ENCODE results near the gene CFAP90.

Gene CFAP90

GRCh38 chr5:7868427-7868772 is 17.5 kb upstream of the CFAP90 start:
- under 1% methylated on average over 8 of the region's 8 CpGs for WGBS
- no peaks in the 10 kb centered on the region for H3K27me3 ChIP-seq (ENCODE audit: control insufficient read depth in 1 of 2, insufficient read depth in 1 of 2, low read length in 2 of 2)
- H3K23ac ChIP-seq (ENCODE audit: low read length in 2 of 2): peak overlapping the region in 1 of 2 experiments; percentile 1
- no peak overlapping the region for H4K91ac ChIP-seq (ENCODE audit: low read length)
- H2BK120ac ChIP-seq (ENCODE audit: low read depth, low read length): no peak overlapping the region
- H2AK5ac ChIP-seq (ENCODE audit: low read length, severe bottlenecking): no peak overlapping the region
- no peaks in the 10 kb centered on the region for H3K9me3 ChIP-seq (ENCODE audit: control insufficient read depth, low read length)
- peak overlapping the region; percentile 71 for H4K8ac ChIP-seq (ENCODE audit: low read length)
- H2BK12ac ChIP-seq (ENCODE audit: low read length in 2 of 2): no peak overlapping the region
- H3K79me1 ChIP-seq (replicated peaks; ENCODE audit: low read length, poor library complexity, severe bottlenecking): peaks cover 18% of the 10 kb centered on the region
- H3K27ac ChIP-seq (ENCODE audit: low read length, poor library complexity, severe bottlenecking): no peak overlapping the region
- H3K36me3 ChIP-seq (ENCODE audit: control insufficient read depth in 1 of 2, insufficient read depth in 2 of 2, low read depth in 1 of 2, low read length in 2 of 2): peaks cover 0 to 29% of the 10 kb centered on the region in 2 experiments
- H3K4ac ChIP-seq (ENCODE audit: low read depth in 1 of 2, low read length in 2 of 2): peak overlapping the region in 1 of 2 experiments; percentile 32
- peak overlapping the region; percentile 90 to 94 for H3K4me3 ChIP-seq (ENCODE audit: insufficient read depth in 1 of 2, low read depth in 1 of 2, low read length in 2 of 2)
- H3K4me1 ChIP-seq (ENCODE audit: control insufficient read depth, insufficient read depth, low read depth, low read length): peaks cover 2% of the 10 kb centered on the region
- H3K4me2 ChIP-seq (ENCODE audit: low read length, poor library complexity, severe bottlenecking): peak overlapping the region; percentile 96
- peak overlapping the region; percentile 36 for H2BK5ac ChIP-seq (ENCODE audit: low read depth, low read length, poor library complexity, severe bottlenecking)
- H2AFZ ChIP-seq (ENCODE audit: low read depth, low read length): peak overlapping the region; percentile 89
- peak; percentile 23 for DNase-seq
- no peak overlapping the region for H3K14ac ChIP-seq (ENCODE audit: low read length in 2 of 2)
- peak overlapping the region in 1 of 2 experiments; percentile 28 for H3K18ac ChIP-seq (ENCODE audit: low read depth in 1 of 2, low read length in 2 of 2)
- peak overlapping the region; percentile 91 for H3K9ac ChIP-seq (ENCODE audit: low read length)
- H2BK15ac ChIP-seq (ENCODE audit: low read depth, poor library complexity, severe bottlenecking): no peak overlapping the region

DNA sequence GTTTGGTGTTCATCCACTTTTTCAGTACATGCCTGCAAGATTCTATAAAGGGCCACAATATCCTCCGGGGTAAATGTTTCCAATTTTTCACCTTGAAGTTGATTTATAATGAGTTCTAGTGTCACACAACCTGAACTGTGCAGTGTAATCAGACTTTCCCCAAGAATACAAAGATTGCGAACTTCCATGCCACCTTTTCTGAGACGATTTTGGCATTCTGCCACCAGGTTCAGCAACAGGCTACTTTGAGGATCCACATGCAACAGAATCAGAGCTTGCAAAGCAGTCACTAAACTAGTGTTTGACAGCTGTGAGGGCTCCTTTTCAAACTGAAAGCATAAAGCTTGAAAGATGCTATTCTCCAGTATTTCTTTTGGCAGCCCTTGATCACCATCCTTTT is 16.3 kb upstream of the CFAP90 start:
- peaks cover 18% of the 10 kb centered on the region for H3K79me1 ChIP-seq (replicated peaks; ENCODE audit: low read length, poor library complexity, severe bottlenecking)

GRCh38 chr5:7866196-7866595 is 15.3 kb upstream of the CFAP90 start:
- no peak overlapping the region for H4K91ac ChIP-seq (ENCODE audit: low read length)
- no peak overlapping the region for H2AK5ac ChIP-seq (ENCODE audit: low read length, severe bottlenecking)
- H2BK12ac ChIP-seq (ENCODE audit: low read length in 2 of 2): no peak overlapping the region
- no peak overlapping the region for H4K8ac ChIP-seq (ENCODE audit: low read length)
- H3K27me3 ChIP-seq (ENCODE audit: control insufficient read depth in 1 of 2, insufficient read depth in 1 of 2, low read length in 2 of 2): no peaks in the 10 kb centered on the region
- no peak overlapping the region for H3K9ac ChIP-seq (ENCODE audit: low read length)
- WGBS: 100% methylated on average over 1 of the region's 2 CpGs
- H3K18ac ChIP-seq (ENCODE audit: low read depth in 1 of 2, low read length in 2 of 2): no peak overlapping the region
- H2BK15ac ChIP-seq (ENCODE audit: low read depth, poor library complexity, severe bottlenecking): no peak overlapping the region
- H3K36me3 ChIP-seq (ENCODE audit: control insufficient read depth in 1 of 2, insufficient read depth in 2 of 2, low read depth in 1 of 2, low read length in 2 of 2): peaks cover 3 to 48% of the 10 kb centered on the region in 2 experiments
- no peak overlapping the region for H2AFZ ChIP-seq (ENCODE audit: low read depth, low read length)
- no peak overlapping the region for H2BK120ac ChIP-seq (ENCODE audit: low read depth, low read length)
- no peak overlapping the region for H3K4ac ChIP-seq (ENCODE audit: low read depth in 1 of 2, low read length in 2 of 2)
- no peak overlapping the region for H3K4me3 ChIP-seq (ENCODE audit: insufficient read depth in 1 of 2, low read depth in 1 of 2, low read length in 2 of 2)
- H3K14ac ChIP-seq (ENCODE audit: low read length in 2 of 2): no peak overlapping the region
- H3K4me1 ChIP-seq (ENCODE audit: control insufficient read depth, insufficient read depth, low read depth, low read length): no peaks in the 10 kb centered on the region
- peaks cover 18% of the 10 kb centered on the region for H3K79me1 ChIP-seq (replicated peaks; ENCODE audit: low read length, poor library complexity, severe bottlenecking)
- H3K27ac ChIP-seq (ENCODE audit: low read length, poor library complexity, severe bottlenecking): no peak overlapping the region
- H3K9me3 ChIP-seq (ENCODE audit: control insufficient read depth, low read length): no peaks in the 10 kb centered on the region
- no peak overlapping the region for H3K23ac ChIP-seq (ENCODE audit: low read length in 2 of 2)
- no peak for DNase-seq
- H2BK5ac ChIP-seq (ENCODE audit: low read depth, low read length, poor library complexity, severe bottlenecking): no peak overlapping the region
- H3K4me2 ChIP-seq (ENCODE audit: low read length, poor library complexity, severe bottlenecking): no peak overlapping the region

More for the DNA sequence above, 16.3 kb upstream of the CFAP90 start:
- peaks cover 2% of the 10 kb centered on the region for H3K4me1 ChIP-seq (ENCODE audit: control insufficient read depth, insufficient read depth, low read depth, low read length)
- WGBS: 84% methylated on average over 3 of the region's 3 CpGs
- no peak overlapping the region for H4K8ac ChIP-seq (ENCODE audit: low read length)
- no peak overlapping the region for H3K4me2 ChIP-seq (ENCODE audit: low read length, poor library complexity, severe bottlenecking)
- no peak overlapping the region for H2BK5ac ChIP-seq (ENCODE audit: low read depth, low read length, poor library complexity, severe bottlenecking)
- no peak overlapping the region for H2BK120ac ChIP-seq (ENCODE audit: low read depth, low read length)
- no peak overlapping the region for H2AFZ ChIP-seq (ENCODE audit: low read depth, low read length)
- no peak overlapping the region for H3K4ac ChIP-seq (ENCODE audit: low read depth in 1 of 2, low read length in 2 of 2)
- peak overlapping the region in 1 of 2 experiments; percentile 90 for H3K4me3 ChIP-seq (ENCODE audit: insufficient read depth in 1 of 2, low read depth in 1 of 2, low read length in 2 of 2)
- H2BK15ac ChIP-seq (ENCODE audit: low read depth, poor library complexity, severe bottlenecking): no peak overlapping the region
- no peaks in the 10 kb centered on the region for H3K9me3 ChIP-seq (ENCODE audit: control insufficient read depth, low read length)
- no peak for DNase-seq
- no peak overlapping the region for H2AK5ac ChIP-seq (ENCODE audit: low read length, severe bottlenecking)
- no peak overlapping the region for H4K91ac ChIP-seq (ENCODE audit: low read length)
- H3K36me3 ChIP-seq (ENCODE audit: control insufficient read depth in 1 of 2, insufficient read depth in 2 of 2, low read depth in 1 of 2, low read length in 2 of 2): peaks cover 0 to 41% of the 10 kb centered on the region in 2 experiments
- no peak overlapping the region for H2BK12ac ChIP-seq (ENCODE audit: low read length in 2 of 2)
- no peak overlapping the region for H3K18ac ChIP-seq (ENCODE audit: low read depth in 1 of 2, low read length in 2 of 2)
- no peaks in the 10 kb centered on the region for H3K27me3 ChIP-seq (ENCODE audit: control insufficient read depth in 1 of 2, insufficient read depth in 1 of 2, low read length in 2 of 2)
- H3K23ac ChIP-seq (ENCODE audit: low read length in 2 of 2): no peak overlapping the region
- no peak overlapping the region for H3K14ac ChIP-seq (ENCODE audit: low read length in 2 of 2)
- no peak overlapping the region for H3K27ac ChIP-seq (ENCODE audit: low read length, poor library complexity, severe bottlenecking)
- peak overlapping the region; percentile 91 for H3K9ac ChIP-seq (ENCODE audit: low read length)

DNA sequence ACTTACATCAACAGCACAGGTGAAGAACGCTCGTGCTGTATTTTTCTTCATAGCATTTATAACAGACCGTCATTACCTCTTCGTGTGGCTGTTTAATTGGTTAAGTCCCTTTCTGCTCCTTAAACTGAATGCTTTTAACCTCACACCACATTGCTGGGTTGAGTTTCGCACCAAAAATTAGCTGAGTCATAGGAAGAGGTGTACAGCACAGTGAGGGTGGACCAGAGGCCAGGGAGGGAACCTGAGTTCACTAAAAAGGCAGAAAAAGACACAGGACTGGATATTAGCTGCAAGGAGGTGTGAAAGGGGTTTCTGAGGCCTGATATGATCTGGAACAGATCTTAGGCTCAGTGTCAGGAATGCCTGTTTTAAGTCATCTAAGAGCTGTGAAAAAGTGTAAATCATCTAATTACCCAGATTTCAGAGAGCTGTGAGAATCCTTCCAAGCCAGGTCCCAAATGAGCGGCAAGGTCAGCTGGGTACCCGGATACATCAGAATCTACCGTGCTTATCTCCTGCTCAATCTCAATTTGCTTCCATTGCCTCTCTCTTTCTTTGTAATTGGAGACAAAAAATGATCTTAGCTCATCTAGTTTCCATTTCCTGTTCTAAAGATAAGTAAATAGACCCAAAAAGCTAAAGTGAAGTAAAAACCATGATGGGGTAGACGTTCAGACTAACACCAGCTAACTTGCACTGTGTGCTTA is 7.1 kb upstream of the CFAP90 start:
- Histone ChIP-seq H3K14ac (ENCODE audit: low read length in 2 of 2) (no peak overlapping the region), H3K27me3 (ENCODE audit: control insufficient read depth in 1 of 2, insufficient read depth in 1 of 2, low read length in 2 of 2) (no peaks in the 10 kb centered on the region), H3K9me3 (ENCODE audit: control insufficient read depth, low read length) (no peaks in the 10 kb centered on the region), H2AFZ (ENCODE audit: low read depth, low read length) (no peak overlapping the region), H3K4me1 (ENCODE audit: control insufficient read depth, insufficient read depth, low read depth, low read length) (no peaks in the 10 kb centered on the region), H2BK5ac (ENCODE audit: low read depth, low read length, poor library complexity, severe bottlenecking) (no peak overlapping the region), H3K27ac (ENCODE audit: low read length, poor library complexity, severe bottlenecking) (no peak overlapping the region), H2AK5ac (ENCODE audit: low read length, severe bottlenecking) (no peak overlapping the region), H3K36me3 (ENCODE audit: control insufficient read depth in 1 of 2, insufficient read depth in 2 of 2, low read depth in 1 of 2, low read length in 2 of 2) (peaks cover 6 to 52% of the 10 kb centered on the region in 2 experiments), H2BK120ac (ENCODE audit: low read depth, low read length) (no peak overlapping the region), H3K4ac (ENCODE audit: low read depth in 1 of 2, low read length in 2 of 2) (no peak overlapping the region), H3K9ac (ENCODE audit: low read length) (no peak overlapping the region), H3K4me3 (ENCODE audit: insufficient read depth in 1 of 2, low read depth in 1 of 2, low read length in 2 of 2) (no peak overlapping the region), H2BK15ac (ENCODE audit: low read depth, poor library complexity, severe bottlenecking) (no peak overlapping the region), H3K23ac (ENCODE audit: low read length in 2 of 2) (no peak overlapping the region), H4K8ac (ENCODE audit: low read length) (no peak overlapping the region), H3K79me1 (replicated peaks; ENCODE audit: low read length, poor library complexity, severe bottlenecking) (no peaks in the 10 kb centered on the region), H3K4me2 (ENCODE audit: low read length, poor library complexity, severe bottlenecking) (no peak overlapping the region), H3K18ac (ENCODE audit: low read depth in 1 of 2, low read length in 2 of 2) (no peak overlapping the region), H4K91ac (ENCODE audit: low read length) (no peak overlapping the region), H2BK12ac (ENCODE audit: low read length in 2 of 2) (no peak overlapping the region)
- WGBS: 76% methylated on average over 7 of the region's 9 CpGs
- no peak for DNase-seq

Measured in mesenchymal stem cell (in vitro differentiated cells and primary cell).